Measurements from ENCODE around the gene ZNF678.

Gene ZNF678

GRCh38 chr1:227557962-227558725 is 5.2 kb upstream of the ZNF678 start:
- Histone ChIP-seq H3K4me1 (ENCODE audit: control insufficient read depth, insufficient read depth, low read length) (no peaks in the 10 kb centered on the region), H3K36me3 (ENCODE audit: control insufficient read depth in 2 of 2, insufficient read depth in 1 of 2, low read length in 2 of 2) (no peaks in the 10 kb centered on the region), H3K9me3 (ENCODE audit: control insufficient read depth, insufficient read depth, low read depth, low read length) (no peaks in the 10 kb centered on the region), H3K27ac (ENCODE audit: extremely low read depth, low read depth, low read length) (no peak overlapping the region), H3K4me3 (ENCODE audit: low read depth, low read length) (no peak overlapping the region)
- POLR2A ChIA-PET: no interaction called here
- TF ChIP-seq ZNF19 (tag by site-specific recombination; IDR thresholded peaks at IDR 0.05; ENCODE audit: low read depth): no peak
- TF ChIP-seq ZNF777 (tag by site-specific recombination; IDR thresholded peaks at IDR 0.05; ENCODE audit: borderline replicate concordance): no peak
- no peak for TF ChIP-seq ZNF292 (tag by site-specific recombination; IDR thresholded peaks at IDR 0.05; ENCODE audit: borderline replicate concordance, low read depth)
- no peak for TF ChIP-seq ZNF239 (tag by site-specific recombination; IDR thresholded peaks at IDR 0.05)
- TF ChIP-seq ZIC2 (tag by site-specific recombination; IDR thresholded peaks at IDR 0.05): no peak
- TF ChIP-seq ZNF48 (tag by site-specific recombination; IDR thresholded peaks at IDR 0.05): no peak
- CTCF ChIA-PET: no interaction called here

GRCh38 chr1:227558732-227559262 is 4.6 kb upstream of the ZNF678 start:
- Histone ChIP-seq H3K36me3 (ENCODE audit: control insufficient read depth in 2 of 2, insufficient read depth in 1 of 2, low read length in 2 of 2) (no peaks in the 10 kb centered on the region), H3K4me3 (ENCODE audit: low read depth, low read length) (no peak overlapping the region), H3K4me1 (ENCODE audit: control insufficient read depth, insufficient read depth, low read length) (no peaks in the 10 kb centered on the region), H3K9me3 (ENCODE audit: control insufficient read depth, insufficient read depth, low read depth, low read length) (no peaks in the 10 kb centered on the region), H3K27ac (ENCODE audit: extremely low read depth, low read depth, low read length) (no peak overlapping the region)
- ChIA-PET CTCF (no interaction called here), POLR2A (no interaction called here)
- TF ChIP-seq ZBTB26 (tag by site-specific recombination; optimal IDR thresholded peaks at IDR 0.05) (no peak), ZNF391 (tag by site-specific recombination; IDR thresholded peaks at IDR 0.05; ENCODE audit: borderline replicate concordance, low read depth) (no peak), ZNF585B (tag by site-specific recombination; IDR thresholded peaks at IDR 0.05) (no peak), YY1 (tag by site-specific recombination; IDR thresholded peaks at IDR 0.05) (no peak), ZNF146 (tag by site-specific recombination; IDR thresholded peaks at IDR 0.05) (no peak), ZNF621 (tag by site-specific recombination; IDR thresholded peaks at IDR 0.05) (no peak), ELK4 (IDR thresholded peaks at IDR 0.05; ENCODE audit: borderline replicate concordance, low read depth, low read length) (no peak)

GRCh38 chr1:227559499-227559898 is 3.9 kb upstream of the ZNF678 start:
- CTCF ChIA-PET: no interaction called here
- POLR2A ChIA-PET: no interaction called here

More at GRCh38 chr1:227559499-227559898, 3.9 kb upstream of the ZNF678 start:
- no peak overlapping the region for H3K4me3 ChIP-seq (ENCODE audit: low read depth, low read length)
- H3K9me3 ChIP-seq (ENCODE audit: control insufficient read depth, insufficient read depth, low read depth, low read length): no peaks in the 10 kb centered on the region
- no peak overlapping the region for H3K27ac ChIP-seq (ENCODE audit: extremely low read depth, low read depth, low read length)
- no peaks in the 10 kb centered on the region for H3K4me1 ChIP-seq (ENCODE audit: control insufficient read depth, insufficient read depth, low read length)
- H3K36me3 ChIP-seq (ENCODE audit: control insufficient read depth in 2 of 2, insufficient read depth in 1 of 2, low read length in 2 of 2): no peaks in the 10 kb centered on the region
- TF ChIP-seq BCL6B (tag by site-specific recombination; IDR thresholded peaks at IDR 0.05) (0 out of 2 replicates have a peak, but pooled peaks have one; percentile 0), PRDM6 (tag by site-specific recombination; IDR thresholded peaks at IDR 0.05) (no peak)
